GM18868 (cell line): ENCODE results near the gene TRIL.

Experiments
- ATAC-seq: cut with Tn5 transposase; IDR thresholded peaks from one replicate; pipeline ENCODE4 v1.9.1; 2021; ENCODE audit warnings: mild to moderate bottlenecking, moderate library complexity; ENCODE audit not compliant: unreplicated experiment

TRIL gene

DNA sequence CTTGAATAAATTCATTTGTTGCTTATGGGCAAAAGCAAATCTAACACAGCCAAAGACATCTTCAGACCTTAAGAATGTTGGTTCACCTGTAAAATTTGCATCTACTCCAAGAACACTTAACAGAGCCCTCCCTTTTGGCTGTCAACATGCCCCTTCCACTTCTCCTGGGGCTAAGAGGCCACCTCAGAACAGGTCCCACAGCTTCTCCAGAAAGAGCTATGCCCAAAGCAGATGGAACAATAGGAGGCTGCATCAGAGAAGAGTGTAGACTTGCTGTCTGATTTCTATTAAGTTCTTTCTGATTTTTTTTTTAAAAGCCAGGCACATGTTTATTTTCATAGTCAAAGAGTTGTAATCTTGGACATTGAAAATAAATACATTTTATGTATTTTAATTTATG, 26.1 kb upstream of the TRIL start:
- no peak for ATAC-seq

DNA sequence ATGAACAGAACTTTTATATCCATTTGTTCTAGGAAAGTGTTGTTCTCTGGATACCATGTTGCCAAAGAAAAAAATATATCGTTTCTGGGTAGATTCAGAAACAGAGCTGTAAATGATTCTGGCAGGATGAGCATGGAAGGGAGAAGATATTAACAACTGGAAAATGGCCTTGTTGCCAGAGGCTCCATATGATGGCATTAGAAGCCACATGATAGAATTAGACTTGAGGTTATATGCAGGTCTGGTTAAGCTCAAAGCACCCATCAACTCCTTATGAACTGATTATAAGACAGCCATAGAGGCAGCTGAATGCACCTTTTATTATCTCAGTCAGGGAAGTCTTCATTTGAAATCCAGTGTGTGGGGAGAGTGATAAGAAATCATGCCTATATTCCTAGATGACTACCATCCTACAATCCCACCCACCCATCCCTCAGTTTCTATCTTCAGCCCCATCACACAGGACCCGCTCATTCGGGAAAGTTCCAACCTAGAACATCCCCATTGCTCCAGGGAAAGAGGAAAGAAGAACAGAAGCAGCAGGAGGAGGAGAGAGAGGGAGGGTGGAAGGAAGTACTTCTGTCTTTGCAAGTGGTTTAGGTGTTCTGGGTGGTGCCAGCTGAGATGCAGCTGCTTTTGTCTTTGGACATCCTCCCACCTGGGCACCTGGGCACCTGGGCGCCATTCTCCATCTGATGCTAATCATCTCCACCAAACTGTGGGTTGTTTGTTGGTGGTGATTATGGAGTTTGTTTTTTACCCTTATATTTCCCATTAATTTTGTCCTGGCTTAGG, 25.5 kb upstream of the TRIL start:
- ATAC-seq: no peak

DNA sequence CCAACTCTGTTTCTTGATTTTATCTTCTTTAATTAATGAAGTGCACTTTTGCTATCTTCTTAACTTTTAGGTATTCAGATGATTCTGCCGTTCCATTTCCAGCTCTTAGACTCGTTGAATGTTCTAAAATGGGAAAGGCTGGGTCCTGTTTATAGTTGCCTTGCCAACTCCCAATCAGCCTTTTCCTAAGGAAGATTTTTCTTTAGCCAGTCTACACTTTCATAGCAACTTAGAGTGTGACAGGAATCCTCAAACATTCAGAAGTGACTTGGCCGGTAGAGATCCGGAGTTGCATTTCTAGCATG, 23.0 kb upstream of the TRIL start:
- no peak for ATAC-seq

DNA sequence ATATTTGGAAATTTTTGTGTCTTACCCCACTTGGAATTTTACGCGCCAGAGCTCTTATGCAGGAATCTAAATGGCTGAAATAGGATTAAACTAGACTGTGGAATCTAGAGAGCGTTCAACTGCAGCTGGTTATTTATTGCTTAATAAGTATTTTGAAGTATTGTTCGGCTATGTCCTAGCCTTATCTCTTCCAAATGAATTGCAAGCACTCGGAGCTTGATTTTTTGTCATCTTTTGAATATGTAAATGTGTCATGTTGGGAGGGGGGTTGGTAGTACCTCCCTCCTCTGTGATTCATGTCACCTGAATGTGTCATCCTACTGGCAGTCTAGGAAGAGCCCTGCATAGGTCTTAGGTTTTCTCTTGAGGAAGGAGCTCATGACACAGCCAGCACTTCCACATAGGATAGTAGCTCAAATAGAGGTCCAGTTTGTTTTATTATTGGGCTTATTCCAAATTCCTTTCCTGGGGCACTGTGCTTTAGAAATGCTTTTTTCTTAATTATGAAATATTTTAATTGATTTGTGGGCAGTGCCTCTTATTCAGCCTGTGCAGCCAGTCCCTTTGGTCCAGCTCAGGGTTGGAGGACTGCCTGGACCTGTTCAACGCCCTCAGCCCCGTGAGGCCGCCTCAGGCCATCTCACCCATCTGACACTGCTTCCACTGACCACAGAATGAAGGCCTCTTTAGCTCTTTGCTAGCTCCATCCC, 22.5 kb upstream of the TRIL start:
- ATAC-seq: no peak

DNA sequence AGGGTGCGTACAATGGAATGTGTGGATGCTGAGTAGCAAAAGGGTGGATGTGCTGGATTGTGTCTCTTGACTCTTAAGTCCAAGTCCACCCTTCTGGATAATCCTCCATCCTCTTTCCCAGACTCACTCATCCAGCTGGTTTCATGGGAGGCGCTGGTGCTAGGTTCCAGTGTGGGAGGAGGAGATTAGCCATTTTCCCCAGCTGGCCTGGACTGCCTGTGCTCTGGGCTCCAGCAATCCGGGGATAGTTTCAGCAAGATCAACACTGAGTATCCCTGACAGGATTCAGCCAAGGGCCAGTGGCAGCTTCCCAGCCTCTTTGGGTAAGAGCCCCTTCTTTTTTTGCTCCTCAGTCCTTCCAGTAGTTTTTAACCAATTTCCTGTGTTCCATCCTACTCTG, 21.6 kb upstream of the TRIL start:
- ATAC-seq: no peak

DNA sequence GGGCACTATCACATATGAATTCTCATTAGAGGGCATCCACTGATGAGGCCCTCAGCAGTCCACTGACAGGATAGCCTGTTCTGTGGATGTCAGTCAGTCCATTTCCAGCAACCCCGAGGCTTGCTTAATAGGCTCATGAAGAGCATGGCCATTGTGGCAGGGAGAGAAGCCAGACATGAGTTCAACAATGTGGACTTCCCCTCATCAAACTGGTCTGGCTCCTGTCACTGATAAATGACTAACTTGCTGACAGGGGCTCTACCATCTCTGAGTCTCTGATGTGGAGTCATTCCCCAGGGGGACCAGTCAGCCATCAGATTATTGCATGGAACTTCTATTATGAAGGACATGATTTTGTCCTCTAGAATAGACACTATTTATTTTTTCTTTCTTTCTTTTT, 19.8 kb upstream of the TRIL start:
- no peak for ATAC-seq

DNA sequence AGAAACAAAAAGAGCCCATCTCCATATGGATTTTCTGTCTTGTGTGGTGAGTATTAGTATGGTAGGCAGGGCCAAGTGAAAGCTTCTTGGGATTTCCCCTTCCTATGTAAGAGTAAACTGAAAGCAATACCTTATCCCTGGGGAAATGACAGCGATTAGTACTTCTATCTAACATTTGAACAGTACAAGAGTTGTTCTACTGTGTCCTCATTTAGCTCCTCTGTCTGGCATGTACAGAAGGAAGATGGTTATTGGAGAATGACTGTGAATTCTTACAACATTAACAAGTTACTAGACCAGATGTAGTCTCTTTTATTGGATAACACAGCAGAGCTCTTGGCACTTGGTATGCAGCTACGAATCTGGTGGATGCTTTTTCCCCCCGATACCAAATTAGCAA, 17.9 kb upstream of the TRIL start:
- ATAC-seq: no peak

DNA sequence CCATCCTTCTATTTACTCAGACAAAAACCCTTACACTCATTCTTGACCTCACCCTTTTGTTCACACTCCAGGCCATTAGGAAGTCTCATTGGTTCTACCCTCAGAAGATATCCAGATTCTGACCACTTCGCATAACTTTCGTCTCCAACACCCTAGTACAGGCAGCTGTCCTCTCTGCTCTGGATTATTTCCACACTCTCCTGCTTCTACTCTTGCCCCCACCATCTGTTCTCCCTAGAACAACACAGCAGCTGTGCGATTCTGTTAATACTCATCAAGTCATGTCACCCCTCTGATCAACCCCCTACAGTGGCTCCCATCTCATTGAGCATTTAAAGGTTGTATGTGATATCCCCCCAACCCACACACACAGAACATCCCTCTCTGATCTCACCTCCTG, 15.5 kb upstream of the TRIL start:
- no peak for ATAC-seq

DNA sequence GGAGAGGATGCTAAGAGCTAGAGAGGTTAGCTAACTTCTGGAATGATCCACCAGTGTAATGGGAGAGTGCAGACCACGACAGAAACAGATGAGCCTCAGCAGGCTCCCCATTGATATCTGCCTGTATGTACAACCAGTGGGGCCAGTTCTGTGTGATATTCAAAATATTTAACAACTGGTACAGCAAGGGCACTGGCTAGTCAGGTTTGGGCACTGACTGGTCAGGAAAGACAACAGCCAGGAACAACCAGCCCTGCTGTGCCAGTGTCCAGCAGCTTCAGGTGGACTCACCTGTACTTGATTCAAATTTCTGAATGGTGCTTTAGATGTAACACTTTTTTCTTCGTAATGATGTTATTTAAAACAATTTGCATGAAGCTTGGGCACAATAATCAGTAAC, 5.9 kb upstream of the TRIL start:
- ATAC-seq: no peak

DNA sequence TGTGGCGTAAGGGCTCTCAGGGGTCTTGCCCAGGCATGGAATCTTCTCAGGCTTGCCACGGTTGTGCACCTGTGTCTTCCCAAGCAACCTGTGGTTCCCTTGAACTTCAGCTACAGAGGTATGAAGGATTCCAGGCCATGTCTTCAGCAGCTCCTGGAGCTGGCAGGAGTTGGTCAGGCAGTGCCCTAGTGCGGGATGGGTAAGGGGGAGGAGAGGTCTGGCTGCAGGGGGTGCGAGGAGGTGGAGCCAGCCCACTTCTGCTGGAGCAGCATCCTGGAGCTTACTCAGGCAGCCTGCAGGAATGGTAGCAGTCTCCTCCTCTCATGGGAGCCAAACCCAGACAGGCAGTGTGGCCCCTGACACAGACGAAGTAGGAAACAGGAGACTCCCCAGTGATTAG, 3.8 kb upstream of the TRIL start:
- ATAC-seq: no peak

DNA sequence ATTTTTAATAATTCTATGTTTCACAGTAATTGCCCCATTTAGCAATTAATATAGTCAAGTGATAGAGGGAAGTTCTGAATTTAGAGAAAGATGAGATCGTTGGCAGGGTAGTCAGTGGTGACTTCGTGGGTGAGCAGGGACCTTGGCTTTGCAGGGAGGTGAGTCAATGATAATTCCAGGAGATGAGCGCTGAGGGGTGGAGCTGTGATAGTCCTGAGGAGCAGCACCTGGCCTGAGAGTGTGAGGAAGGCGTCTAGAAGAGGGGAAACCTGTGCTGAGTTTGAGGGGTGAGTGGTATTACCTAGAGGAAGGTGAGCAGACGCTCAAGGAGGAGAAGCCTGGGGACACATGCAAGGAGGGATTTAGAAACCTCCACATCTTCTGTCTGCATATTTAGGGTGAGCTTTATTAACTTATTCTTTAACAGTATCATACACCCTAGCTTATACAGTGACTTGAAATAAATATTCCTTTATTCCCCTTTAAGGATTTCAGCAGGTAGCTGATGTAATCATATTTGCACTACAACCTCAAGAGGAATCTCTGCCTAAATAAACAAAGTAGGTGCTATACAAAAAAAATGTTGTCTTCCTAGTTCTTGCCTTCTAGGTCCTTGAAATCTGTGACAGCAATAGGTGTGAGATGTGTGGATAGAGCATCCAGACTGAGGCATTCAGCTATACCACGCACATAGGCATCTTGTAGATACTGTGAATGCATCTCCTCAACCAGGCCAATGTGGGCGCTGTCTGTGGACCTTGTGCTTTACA, 2.1 kb upstream of the TRIL start:
- ATAC-seq: no peak

DNA sequence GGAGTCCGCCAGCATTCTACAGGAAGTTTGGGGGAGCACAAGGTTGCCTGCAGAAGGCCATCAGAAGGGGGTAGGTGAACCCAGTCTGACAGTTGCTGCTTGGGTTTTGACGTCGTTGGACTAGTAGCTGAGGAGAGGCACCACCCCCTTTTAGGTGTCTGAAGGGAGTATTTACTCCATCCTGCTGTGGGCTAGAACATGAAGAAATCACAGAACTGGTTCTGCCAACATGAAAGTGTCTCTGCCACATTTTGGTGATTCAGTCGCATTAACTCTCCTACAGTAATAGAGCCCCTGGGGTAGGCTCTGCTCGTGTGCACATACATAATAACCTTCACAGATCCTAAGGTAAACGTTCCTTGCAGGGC, 834 bp upstream of the TRIL start:
- no peak for ATAC-seq

DNA sequence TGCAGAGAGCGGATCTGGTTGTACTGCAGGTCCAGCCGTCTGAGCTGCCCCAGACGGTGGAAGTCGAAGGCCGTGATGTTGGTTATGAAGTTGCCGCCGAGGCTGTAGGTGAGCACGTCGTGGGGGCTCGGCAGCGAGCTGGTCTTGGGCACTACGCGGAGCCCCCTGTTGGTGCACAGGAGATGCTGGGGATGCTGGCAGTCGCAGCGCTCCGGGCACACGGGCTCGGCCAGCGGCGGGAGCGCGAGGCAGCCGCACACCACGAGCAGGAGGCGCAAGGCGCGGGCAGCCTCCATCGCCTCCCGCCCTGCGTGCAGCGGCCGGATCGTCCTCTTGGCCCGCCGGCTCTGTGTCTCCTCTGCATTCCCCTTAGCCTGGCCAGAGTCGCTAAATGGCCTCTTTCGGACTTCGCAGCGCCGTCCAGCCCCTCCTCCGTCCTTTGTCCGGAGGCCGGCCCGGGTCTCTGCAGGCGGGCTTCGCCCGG, 337 bp downstream of the TRIL start:
- no peak for ATAC-seq

DNA sequence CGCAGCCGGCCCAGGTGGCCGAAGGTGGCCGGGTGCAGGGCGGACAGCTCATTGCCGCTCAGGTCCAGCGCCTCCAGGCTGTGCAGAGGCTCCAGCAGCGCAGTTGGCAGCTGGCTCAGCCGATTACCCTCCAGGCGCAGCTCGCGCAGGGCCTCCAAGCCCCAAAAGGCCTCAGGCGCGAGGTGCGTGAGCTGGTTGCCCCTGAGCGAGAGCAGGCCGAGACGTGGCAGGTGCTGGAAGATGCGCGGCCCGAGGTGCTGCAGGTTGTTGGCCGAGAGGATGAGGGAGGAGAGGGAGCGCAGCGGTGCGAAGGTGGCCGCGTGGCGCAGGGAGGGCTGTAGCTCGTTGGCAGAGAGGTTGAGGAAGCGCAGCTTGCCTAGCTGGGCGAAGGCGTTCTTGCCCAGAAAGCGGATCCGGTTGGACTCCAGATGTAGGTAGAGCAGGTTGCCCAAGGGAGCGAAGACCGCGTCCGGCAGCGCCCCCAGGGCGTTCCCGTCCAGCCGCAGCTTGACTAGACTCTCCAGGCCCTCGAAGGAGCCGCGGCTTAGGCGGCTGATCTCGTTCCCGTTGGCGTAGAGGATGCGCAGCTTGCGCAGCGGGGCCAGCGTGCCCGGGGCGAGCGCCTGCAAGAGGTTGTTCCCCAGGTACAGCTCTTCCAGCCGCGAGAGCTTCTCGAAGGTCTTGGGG, 923 bp downstream of the TRIL start:
- no peak for ATAC-seq

DNA sequence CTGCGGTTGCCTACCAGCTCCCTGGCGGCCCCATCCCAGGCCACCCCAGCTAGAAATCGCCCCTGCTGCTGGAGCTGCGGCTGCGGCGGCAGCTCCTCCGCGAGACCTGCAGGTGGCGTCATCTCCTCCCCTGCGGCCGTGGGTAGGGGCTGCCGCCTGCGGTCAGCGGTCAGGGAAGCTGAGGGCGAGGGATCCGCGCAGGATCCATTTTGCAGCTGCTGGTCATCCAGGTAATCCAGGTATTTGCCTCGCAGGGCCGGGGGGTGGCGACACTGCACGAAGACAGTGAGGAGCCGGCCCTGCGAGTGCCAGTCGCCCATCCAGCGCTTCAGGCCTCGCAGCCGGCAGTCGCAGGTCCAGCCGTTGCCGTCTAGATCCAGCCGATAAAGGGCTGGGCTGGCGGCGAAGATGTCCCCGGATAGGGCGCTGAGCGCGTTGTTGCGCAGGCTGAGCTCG, 1.5 kb downstream of the TRIL start:
- ATAC-seq: no peak

DNA sequence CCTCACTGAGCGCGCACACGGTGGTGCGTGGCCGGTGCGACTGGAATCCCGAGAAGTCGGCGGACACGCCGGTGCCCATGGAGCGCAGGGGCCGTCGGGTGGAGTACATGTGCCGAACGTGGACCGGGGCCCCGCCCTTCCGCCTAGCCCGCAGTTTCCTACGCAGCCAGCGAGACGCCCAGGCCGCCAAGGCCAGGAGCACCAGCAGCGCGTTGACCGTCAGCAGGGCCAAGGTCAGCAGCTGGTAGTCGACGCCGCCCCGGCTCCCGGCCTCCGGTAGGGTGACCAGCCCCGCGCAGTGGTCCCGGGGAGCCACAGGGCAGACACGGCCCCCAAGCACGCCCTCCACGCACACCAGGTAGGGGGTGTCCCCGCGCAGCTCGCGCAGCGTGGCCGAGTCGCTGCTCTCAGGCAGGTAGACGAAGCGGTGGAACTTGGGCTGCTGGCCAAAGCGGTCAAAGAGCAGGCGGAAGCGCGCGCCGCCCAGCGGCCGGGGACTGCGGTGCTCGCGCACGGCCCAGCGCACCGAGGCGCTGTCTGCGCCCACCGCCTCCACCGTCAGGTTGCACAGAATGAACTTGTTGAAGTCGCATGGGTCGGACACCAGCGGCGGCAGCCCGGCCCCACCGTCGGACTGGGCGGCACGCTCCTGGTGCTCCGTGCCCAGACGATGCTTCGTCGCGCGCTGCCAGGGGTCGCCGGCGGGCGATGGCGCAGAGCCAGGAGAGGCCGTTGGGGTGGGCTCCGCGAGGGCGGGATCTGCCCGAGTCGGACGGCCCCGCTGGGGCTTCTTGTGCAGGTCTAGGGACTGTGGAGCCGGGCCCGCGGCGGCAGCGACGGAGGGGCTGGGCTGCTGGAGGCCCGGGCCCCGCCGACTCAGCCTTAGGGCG, 2.2 kb downstream of the TRIL start:
- no peak for ATAC-seq

DNA sequence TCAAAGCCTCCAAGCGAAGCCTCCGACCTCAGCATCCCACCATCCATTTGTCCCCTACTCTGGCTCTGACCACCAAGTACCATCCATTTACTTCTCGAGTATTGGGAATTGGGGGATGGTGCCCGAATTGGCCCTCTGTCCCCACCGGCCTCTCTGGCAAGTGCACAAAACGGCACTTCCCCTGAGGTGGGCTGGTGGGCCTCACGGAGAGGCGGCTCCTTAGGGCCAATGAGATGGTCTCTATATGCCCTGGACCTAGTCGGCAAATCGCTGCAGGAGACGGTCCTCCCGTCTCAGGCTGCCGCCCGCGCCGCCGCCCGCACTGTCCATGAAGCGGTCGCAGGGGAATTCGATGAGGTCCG, 2.8 kb downstream of the TRIL start:
- no peak for ATAC-seq

DNA sequence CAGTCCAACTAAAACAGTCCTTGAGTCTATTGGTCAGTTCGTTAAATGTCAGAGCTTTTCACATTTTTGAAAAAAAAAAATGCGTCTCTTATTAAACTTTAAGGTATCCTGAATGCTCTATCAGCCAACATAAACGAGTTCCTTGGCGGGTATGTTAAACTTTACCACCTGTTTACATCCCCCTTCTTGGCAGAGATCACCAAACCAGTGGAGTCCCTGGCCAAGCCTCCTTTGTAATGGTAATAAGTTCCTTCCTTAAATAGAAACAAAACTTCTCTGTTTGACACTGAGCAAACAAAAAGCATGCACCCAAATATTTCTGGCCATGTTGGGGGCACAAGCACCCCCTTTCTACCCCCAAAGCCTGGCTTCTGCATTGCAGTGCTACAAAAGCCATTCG, 3.2 kb downstream of the TRIL start:
- no peak for ATAC-seq

DNA sequence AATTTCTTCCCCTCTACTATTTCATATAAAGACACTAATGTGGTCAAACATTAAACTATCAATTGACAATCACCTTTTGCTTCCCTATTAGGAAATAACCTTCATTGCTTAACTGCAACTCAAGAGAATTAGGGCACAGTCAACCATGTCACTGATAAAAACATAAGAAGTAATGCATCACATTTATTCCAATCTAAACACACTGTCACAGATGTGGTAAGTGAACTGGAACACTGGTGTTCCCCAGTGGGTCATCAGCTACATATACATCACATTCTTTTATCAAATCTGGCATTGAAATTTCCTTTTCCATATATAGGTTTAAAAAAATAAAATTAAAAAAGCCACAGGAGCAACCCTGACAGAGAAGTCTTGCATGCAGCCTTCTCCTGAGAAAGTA, 3.7 kb downstream of the TRIL start:
- no peak for ATAC-seq

DNA sequence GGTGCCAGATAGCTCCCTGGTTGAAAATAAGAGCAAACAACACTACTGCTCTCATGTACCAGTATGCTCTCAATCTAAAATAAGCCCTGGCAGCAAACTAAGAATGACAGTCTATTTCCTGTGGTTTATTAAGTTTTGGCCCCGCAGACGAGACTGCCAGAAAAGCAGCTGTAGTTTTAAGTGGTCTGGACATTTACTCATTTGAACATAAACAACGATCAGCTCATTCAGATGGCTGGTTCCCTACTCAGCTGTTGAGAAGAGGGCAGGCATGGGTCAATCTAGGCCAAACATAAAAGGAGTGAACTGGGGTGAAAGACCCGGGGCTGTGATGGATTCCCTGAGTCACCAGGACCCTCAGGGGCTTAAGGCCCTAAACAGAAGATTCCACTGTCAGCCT, 4.5 kb downstream of the TRIL start:
- no peak for ATAC-seq
